HL-60 (cell line): ENCODE data around the gene NDUFAB1.
A peak's percentile ranks its signal among the peaks of the same experiment; 100 is the strongest.

Experiments used
- DNase-seq, 2 experiments: peaks; one replicate each; pipeline ENCODE4 v3.0.0-alpha.2; 2010 to 2020; ENCODE audit warnings: low read depth in 1 of 2, low spot score in 1 of 2
- H3K27ac ChIP-seq: fragments of 250-450 bp; sonication (Bioruptor Pico); replicated peaks from 2 replicates; pipeline ENCODE4 v1.5.1; 2020; ENCODE audit warnings: mild to moderate bottlenecking, moderate library complexity
- H3K27me3 ChIP-seq: fragments of 250-450 bp; sonication (Bioruptor Pico); 2 replicates; pipeline ENCODE4 v1.5.1; 2021; ENCODE audit warnings: mild to moderate bottlenecking, moderate library complexity; ENCODE audit not compliant: insufficient read depth, poor library complexity, severe bottlenecking
- H3K4me3 ChIP-seq: replicated peaks from 2 replicates; pipeline ENCODE4 v1.5.1; 2011; ENCODE audit warnings: mild to moderate bottlenecking, control low read depth, low read length; ENCODE audit not compliant: insufficient read depth
- GABPA ChIP-seq: IDR thresholded peaks from 2 replicates; pipeline ENCODE4 v1.6.1; 2012; ENCODE audit warnings: low read depth
- POLR2AphosphoS5 ChIP-seq: IDR thresholded peaks from 2 replicates; pipeline ENCODE4 v1.6.1; 2012; ENCODE audit warnings: low read depth
- SPI1 ChIP-seq: IDR thresholded peaks from 2 replicates; pipeline ENCODE4 v1.6.1; 2012; ENCODE audit warnings: low read depth, mild to moderate bottlenecking, borderline replicate concordance
- TF ChIP-seq, protein P1 (sequence below): IDR thresholded peaks from one replicate; pipeline ENCODE4 v1.5.1; 2011; ENCODE audit warnings: low read length, control low read depth, inconsistent platforms; ENCODE audit not compliant: insufficient read depth
- TF ChIP-seq, protein P2 (sequence below): IDR thresholded peaks from 2 replicates; pipeline ENCODE4 v1.6.1; 2012; ENCODE audit warnings: low read depth; ENCODE audit not compliant: insufficient replicate concordance

The NDUFAB1 gene

DNA sequence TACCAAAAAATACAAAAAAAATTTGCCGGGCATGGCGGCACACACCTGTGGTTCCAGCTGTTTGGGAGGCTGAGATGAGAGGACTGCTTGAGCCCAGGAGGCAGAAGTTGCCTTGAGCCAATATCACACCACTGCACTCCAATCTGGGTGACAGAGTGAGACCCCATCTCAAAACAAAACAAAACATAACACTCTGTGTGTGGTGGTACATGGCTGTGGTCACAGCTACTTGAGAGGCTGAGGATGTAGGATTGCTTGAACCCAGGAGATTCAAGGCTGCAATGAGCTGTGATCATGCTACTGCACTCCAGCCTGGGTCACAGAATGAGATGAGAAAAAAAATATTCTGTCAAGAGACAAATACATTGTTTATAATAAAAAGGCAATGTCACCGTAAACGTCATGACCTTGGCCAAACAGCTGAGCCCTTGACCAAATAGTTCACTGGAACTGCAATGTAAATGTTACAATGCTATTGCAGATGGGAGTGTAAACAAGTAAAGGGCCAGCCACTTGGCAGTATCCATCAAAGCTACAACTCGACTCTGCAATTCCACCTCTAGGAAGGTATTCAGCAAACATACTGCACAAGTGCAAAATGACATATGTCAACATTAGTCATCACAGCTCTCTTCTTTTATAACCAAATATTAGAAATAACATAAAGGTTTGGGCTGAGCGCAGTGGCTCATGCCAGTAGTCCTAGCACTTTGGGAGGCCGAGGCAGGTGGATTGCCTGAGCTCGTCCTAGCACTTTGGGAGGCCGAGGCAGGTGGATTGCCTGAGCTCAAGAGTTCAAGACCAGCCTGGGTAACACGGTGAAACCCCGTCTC, 55.9 kb downstream of the NDUFAB1 start:
- DNase-seq, result no peak
- TF ChIP-seq, protein P1, sequence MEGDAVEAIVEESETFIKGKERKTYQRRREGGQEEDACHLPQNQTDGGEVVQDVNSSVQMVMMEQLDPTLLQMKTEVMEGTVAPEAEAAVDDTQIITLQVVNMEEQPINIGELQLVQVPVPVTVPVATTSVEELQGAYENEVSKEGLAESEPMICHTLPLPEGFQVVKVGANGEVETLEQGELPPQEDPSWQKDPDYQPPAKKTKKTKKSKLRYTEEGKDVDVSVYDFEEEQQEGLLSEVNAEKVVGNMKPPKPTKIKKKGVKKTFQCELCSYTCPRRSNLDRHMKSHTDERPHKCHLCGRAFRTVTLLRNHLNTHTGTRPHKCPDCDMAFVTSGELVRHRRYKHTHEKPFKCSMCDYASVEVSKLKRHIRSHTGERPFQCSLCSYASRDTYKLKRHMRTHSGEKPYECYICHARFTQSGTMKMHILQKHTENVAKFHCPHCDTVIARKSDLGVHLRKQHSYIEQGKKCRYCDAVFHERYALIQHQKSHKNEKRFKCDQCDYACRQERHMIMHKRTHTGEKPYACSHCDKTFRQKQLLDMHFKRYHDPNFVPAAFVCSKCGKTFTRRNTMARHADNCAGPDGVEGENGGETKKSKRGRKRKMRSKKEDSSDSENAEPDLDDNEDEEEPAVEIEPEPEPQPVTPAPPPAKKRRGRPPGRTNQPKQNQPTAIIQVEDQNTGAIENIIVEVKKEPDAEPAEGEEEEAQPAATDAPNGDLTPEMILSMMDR, result no peak
- TF ChIP-seq GABPA (no peak), POLR2AphosphoS5 (no peak), SPI1 (no peak)
- TF ChIP-seq, protein P2, sequence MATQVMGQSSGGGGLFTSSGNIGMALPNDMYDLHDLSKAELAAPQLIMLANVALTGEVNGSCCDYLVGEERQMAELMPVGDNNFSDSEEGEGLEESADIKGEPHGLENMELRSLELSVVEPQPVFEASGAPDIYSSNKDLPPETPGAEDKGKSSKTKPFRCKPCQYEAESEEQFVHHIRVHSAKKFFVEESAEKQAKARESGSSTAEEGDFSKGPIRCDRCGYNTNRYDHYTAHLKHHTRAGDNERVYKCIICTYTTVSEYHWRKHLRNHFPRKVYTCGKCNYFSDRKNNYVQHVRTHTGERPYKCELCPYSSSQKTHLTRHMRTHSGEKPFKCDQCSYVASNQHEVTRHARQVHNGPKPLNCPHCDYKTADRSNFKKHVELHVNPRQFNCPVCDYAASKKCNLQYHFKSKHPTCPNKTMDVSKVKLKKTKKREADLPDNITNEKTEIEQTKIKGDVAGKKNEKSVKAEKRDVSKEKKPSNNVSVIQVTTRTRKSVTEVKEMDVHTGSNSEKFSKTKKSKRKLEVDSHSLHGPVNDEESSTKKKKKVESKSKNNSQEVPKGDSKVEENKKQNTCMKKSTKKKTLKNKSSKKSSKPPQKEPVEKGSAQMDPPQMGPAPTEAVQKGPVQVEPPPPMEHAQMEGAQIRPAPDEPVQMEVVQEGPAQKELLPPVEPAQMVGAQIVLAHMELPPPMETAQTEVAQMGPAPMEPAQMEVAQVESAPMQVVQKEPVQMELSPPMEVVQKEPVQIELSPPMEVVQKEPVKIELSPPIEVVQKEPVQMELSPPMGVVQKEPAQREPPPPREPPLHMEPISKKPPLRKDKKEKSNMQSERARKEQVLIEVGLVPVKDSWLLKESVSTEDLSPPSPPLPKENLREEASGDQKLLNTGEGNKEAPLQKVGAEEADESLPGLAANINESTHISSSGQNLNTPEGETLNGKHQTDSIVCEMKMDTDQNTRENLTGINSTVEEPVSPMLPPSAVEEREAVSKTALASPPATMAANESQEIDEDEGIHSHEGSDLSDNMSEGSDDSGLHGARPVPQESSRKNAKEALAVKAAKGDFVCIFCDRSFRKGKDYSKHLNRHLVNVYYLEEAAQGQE, result no peak
- H3K4me3 ChIP-seq, result no peak overlapping the region
- no peak overlapping the region for H3K27ac ChIP-seq
- no peaks in the 10 kb centered on the region for H3K27me3 ChIP-seq

DNA sequence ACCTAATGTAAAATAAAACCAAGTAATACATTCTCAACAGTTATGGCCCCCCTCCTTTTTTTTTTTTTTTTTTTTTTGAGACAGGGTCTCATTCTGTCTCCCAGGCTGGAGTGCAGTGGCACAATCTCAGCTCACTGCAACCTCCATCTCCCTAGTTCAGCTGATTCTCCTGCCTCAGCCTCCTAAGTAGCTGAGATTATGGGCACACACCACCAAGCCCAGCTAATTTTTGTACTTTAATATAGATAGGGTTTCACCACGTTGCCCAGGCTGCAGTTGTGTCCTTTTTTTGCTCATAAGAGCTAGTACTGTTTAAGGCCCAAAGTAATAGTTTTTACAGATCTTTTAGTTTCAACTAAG, 57.2 kb downstream of the NDUFAB1 start:
- no peak overlapping the region for H3K4me3 ChIP-seq
- TF ChIP-seq, protein P1, result no peak
- no peak overlapping the region for H3K27ac ChIP-seq
- no peaks in the 10 kb centered on the region for H3K27me3 ChIP-seq
- no peak for DNase-seq

DNA sequence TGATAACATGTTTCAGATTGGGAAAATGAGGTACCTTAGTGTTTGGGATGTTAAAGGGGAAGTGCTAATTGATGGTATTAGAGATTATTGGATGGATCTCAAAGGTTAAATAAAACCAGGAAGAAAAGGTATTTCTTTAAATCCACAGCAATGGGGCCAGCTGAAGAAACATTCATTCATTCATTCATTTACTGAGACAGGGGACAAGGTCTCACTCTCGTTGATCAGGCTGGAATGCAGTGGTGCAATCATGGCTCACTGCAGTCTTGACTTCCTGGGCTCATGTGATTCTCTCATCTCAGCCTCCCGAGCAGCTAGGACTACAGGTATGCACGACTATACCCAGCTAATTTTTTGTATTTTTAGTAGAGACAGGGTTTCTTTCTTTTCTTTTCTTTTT, 58.7 kb downstream of the NDUFAB1 start:
- Histone ChIP-seq H3K27me3 (no peaks in the 10 kb centered on the region), H3K27ac (no peak overlapping the region), H3K4me3 (no peak overlapping the region)
- DNase-seq, result no peak
- TF ChIP-seq POLR2AphosphoS5 (no peak), SPI1 (0 out of 2 replicates have a peak, but pooled peaks have one; percentile 18), GABPA (no peak)
- TF ChIP-seq, protein P1, result no peak
- TF ChIP-seq, protein P2, result no peak

DNA sequence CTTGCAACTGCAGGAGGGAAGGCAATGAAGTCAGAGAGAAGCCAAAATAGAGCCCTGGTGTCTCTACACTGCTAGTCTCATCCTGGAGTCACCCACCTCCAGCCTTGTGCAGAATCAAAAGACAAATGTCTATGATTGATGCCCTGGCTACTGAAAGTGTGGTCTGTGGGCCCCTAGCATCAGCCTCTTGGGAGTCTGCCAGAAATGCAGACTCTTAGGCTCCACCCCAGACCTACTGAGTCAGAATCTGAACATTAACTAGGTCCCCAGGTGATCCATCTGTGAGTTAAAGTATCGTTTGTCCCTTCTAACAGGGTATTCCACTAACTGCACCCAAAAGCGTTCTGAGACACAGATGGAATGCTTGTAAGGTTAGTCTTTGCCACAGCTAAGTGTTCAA, 60.2 kb downstream of the NDUFAB1 start:
- DNase-seq, result no peak
- H3K27ac ChIP-seq, result no peak overlapping the region
- TF ChIP-seq, protein P2, result no peak
- TF ChIP-seq POLR2AphosphoS5, result no peak
- TF ChIP-seq, protein P1, result no peak
- TF ChIP-seq GABPA, result no peak
- TF ChIP-seq SPI1, result no peak
- H3K27me3 ChIP-seq, result no peaks in the 10 kb centered on the region
- H3K4me3 ChIP-seq, result no peak overlapping the region
